ENCODE measurements around the gene MAST1.

MAST1 gene

GRCh38 chr19:12867120-12868099 lies 29.1 kb downstream of the MAST1 start:
- in situ Hi-C loops (cut with HindIII; ENCODE audit: low sequenced_read_pairs) = no loop called here

- in situ Hi-C loops (cut with HindIII; ENCODE audit: low sequenced_read_pairs) = no loop called here
Measured at GRCh38 chr19:12868540-12869112, 30.3 kb downstream of the MAST1 start.

GRCh38 chr19:12871681-12872080 lies 33.4 kb downstream of the MAST1 start:
- in situ Hi-C loops (cut with HindIII; ENCODE audit: low sequenced_read_pairs) = no loop called here

DNA sequence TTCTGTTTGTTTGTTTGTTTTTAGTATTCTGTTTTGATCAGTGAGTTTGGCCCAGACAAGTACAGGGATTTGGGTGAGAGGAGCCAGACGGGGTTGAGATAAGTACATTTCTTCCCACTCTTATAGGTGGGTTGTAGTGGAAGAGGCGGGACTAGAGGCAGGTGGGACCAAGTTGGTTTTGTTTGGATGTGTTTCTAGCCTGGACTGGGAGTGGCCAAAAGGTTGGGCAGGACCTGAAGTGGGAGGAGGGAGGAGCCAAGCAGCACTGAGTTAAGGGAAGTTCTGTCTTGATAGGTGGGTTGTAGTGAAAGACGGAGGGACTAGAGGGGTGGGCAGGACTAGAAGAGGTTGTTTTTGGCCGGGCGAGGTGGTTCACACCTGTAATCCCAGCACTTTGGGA lies 33.9 kb downstream of the MAST1 start:
- in situ Hi-C loops (cut with HindIII; ENCODE audit: low sequenced_read_pairs) = no loop called here

DNA sequence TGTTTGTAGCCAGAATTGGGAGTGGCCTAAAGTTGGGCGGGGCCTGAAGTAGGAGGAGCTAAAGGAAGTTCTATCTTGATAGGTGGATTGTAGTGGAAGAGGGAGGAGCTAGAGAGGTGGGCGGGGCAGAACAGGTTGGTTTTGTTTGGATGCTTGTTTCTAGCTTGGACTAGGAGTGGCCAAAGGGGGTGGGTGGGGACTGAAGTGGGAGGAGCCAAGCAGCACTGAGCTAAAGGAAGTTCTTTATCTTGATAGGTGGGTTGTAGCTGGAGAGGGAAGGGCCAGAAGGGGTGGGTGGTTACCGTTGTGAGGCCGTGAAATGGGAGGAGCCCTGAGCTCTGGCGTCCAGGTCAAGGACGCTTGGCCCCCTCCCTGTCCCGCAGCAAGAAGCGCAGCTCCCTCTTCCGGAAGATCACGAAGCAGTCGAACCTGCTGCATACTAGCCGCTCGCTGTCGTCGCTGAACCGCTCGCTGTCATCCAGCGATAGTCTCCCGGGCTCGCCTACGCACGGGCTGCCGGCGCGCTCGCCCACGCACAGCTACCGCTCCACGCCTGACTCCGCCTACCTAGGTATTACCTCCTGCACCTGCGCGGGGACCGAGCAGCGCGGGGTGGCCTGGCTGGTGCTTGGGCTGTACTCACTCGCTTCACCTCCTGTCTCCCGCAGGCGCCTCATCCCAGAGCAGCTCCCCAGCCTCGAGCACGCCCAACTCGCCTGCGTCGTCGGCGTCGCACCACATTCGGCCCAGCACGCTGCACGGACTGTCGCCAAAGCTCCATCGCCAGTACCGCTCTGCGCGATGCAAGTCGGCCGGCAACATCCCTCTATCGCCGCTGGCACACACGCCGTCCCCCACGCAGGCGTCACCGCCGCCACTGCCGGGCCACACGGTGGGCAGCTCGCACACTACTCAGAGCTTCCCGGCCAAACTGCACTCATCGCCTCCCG lies 34.9 kb downstream of the MAST1 start:
- in situ Hi-C loops (cut with HindIII; ENCODE audit: low sequenced_read_pairs) = no loop called here

- in situ Hi-C loops (cut with HindIII; ENCODE audit: low sequenced_read_pairs) = no loop called here
Measured at GRCh38 chr19:12873891-12874745, 35.8 kb downstream of the MAST1 start.

GRCh38 chr19:12875086-12875485 lies 36.8 kb downstream of the MAST1 start:
- in situ Hi-C loops (cut with HindIII; ENCODE audit: low sequenced_read_pairs) = loop anchor here (5.0 kb wide), 1 partner anchor 58 kb away; no protein-coding TSS in a partner anchor

- in situ Hi-C loops (cut with HindIII; ENCODE audit: low sequenced_read_pairs) = no loop called here
Measured at GRCh38 chr19:12880551-12881171, 42.3 kb downstream of the MAST1 start.

- in situ Hi-C loops (cut with HindIII; ENCODE audit: low sequenced_read_pairs) = no loop called here
Measured at GRCh38 chr19:12881172-12881808, 43.0 kb downstream of the MAST1 start, which contains the start of gene DNASE2. TSS of gene DNASE2 (minus strand) at chr19:12881449. CDS start at chr19:12881375, 74 bp downstream.

GRCh38 chr19:12882589-12882988 lies 44.3 kb downstream of the MAST1 start:
- in situ Hi-C loops (cut with HindIII; ENCODE audit: low sequenced_read_pairs) = no loop called here

- in situ Hi-C loops (cut with HindIII; ENCODE audit: low sequenced_read_pairs) = no loop called here
Measured at GRCh38 chr19:12884202-12884601, 45.9 kb downstream of the MAST1 start.

DNA sequence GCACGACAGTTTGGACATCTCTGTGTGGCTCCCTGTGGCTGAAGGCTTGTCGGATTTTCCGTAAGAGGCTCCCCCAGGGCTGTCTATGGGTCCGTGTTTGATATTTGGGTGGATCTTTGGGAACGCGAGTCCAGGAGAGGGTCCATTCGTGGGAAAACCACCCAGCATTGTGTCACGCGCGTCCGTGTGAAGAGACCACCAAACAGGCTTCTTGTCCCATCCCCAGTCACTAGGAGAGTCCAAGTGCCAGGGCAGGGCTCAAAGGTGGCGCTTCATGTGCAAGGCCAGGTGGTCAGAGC lies 46.3 kb downstream of the MAST1 start:
- in situ Hi-C loops (cut with HindIII; ENCODE audit: low sequenced_read_pairs) = no loop called here

- in situ Hi-C loops (cut with HindIII; ENCODE audit: low sequenced_read_pairs) = no loop called here
Measured at GRCh38 chr19:12884926-12885748, 46.8 kb downstream of the MAST1 start.

DNA sequence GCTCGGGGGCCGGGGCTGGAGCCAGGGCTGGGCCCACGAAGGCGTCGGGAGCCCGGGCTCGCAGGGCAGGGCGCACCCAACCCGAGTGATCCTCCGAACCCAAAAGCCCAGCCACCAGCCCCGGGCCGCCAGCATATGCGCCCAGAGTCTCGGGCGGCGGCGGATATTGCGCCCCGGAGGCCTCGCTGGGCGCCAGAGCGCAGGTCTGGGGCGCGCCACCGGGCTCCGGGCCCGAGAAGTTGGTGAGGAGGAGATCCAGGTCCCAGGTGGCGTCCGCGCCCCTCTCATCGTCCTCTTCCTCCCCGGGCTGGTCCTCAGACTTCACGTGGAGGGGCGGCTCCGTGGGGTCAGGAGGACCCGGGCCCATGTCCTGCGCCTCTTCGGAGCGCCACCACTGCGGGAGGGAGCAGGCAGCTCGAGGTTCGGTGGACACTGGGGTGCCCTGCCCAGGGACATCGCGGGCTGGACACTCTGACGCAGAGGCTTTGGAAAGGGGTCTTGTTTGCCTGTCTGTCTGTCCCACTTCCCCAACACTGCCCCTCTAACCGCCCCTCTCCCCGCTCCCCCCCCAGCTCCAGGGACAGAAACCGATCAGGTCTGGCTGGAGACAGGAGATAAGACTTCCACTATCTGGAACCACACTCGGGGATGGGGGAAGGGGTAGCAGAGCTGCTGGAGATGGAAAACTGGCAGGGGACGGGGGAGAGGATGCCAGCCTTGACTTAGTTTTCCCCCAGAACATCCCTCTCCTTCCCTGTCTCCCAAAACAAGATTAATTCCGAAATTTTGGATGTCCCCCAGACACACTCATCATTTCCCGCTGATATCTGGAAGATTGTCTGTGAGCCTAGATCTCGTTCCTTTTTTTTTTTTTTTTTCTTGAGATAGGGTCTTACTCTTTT lies 47.7 kb downstream of the MAST1 start:
- in situ Hi-C loops (cut with HindIII; ENCODE audit: low sequenced_read_pairs) = no loop called here

GRCh38 chr19:12886651-12886968 lies 48.3 kb downstream of the MAST1 start:
- in situ Hi-C loops (cut with HindIII; ENCODE audit: low sequenced_read_pairs) = no loop called here

- in situ Hi-C loops (cut with HindIII; ENCODE audit: low sequenced_read_pairs) = no loop called here
Measured at GRCh38 chr19:12886969-12887747, 48.8 kb downstream of the MAST1 start, which contains the start of gene KLF1. TSS of gene KLF1 (minus strand) at chr19:12887201. CDS start at chr19:12887140, 61 bp downstream.

Measured in endothelial cell of hepatic sinusoid (primary cell).